Measurements from ENCODE around the gene ADAMTSL3.

GRCh38 chr15:83982748-83983147 lies 328.8 kb downstream of the ADAMTSL3 start:
- TF ChIP-seq CTCF (IDR thresholded peaks at IDR 0.05; ENCODE audit: control extremely low read depth in 1 of 3, insufficient read depth in 1 of 3, low read depth in 1 of 3, low read length in 3 of 3): no peak
- no peak for TF ChIP-seq POLR2A (IDR thresholded peaks at IDR 0.05; ENCODE audit: control extremely low read depth in 1 of 2, low read depth in 2 of 2, low read length in 2 of 2)
- TF ChIP-seq GABPA (IDR thresholded peaks at IDR 0.05; ENCODE audit: borderline replicate concordance, insufficient read depth, low read length): no peak
- TF ChIP-seq MAX (IDR thresholded peaks at IDR 0.05): no peak
- no peak for TF ChIP-seq EP300 (IDR thresholded peaks at IDR 0.05; ENCODE audit: borderline replicate concordance in 1 of 2, low read depth in 2 of 2, low read length in 2 of 2)
